ENCODE data around the gene CYP27C1.

CYP27C1 gene

GRCh38 chr2:127220102-127220767 lies at the start of gene CYP27C1:
CYP27C1 (minus strand) TSS chr2:127220299; CDS start chr2:127220270, 29 bp downstream.
- TF ChIP-seq CTCF (IDR thresholded peaks at IDR 0.05; ENCODE audit: insufficient read depth, low read depth, low read length, missing control alignments), result no peak
- no peak for DNase-seq (ENCODE audit: low read depth)
- H3K4me3 ChIP-seq (ENCODE audit: low read depth, low read length), result no peak within 1 kb of the TSS

- TF ChIP-seq CTCF (IDR thresholded peaks at IDR 0.05; ENCODE audit: insufficient read depth, low read depth, low read length, missing control alignments), result no peak
- no peak for DNase-seq (ENCODE audit: low read depth)
- no peak overlapping the region for H3K4me3 ChIP-seq (ENCODE audit: low read depth, low read length)
Observed at GRCh38 chr2:127261804-127262406, 41.8 kb upstream of the CYP27C1 start.

- no peak for DNase-seq (ENCODE audit: low read depth)
- H3K4me3 ChIP-seq (ENCODE audit: low read depth, low read length), result no peak overlapping the region
- no peak for TF ChIP-seq CTCF (IDR thresholded peaks at IDR 0.05; ENCODE audit: insufficient read depth, low read depth, low read length, missing control alignments)
Observed at GRCh38 chr2:127259355-127259754, 39.3 kb upstream of the CYP27C1 start.

GRCh38 chr2:127256866-127257265 lies 36.8 kb upstream of the CYP27C1 start:
- H3K4me3 ChIP-seq (ENCODE audit: low read depth, low read length), result no peak overlapping the region
- TF ChIP-seq CTCF (IDR thresholded peaks at IDR 0.05; ENCODE audit: insufficient read depth, low read depth, low read length, missing control alignments), result no peak
- no peak for DNase-seq (ENCODE audit: low read depth)

GRCh38 chr2:127256381-127256780 lies 36.3 kb upstream of the CYP27C1 start:
- no peak overlapping the region for H3K4me3 ChIP-seq (ENCODE audit: low read depth, low read length)
- no peak for DNase-seq (ENCODE audit: low read depth)
- TF ChIP-seq CTCF (IDR thresholded peaks at IDR 0.05; ENCODE audit: insufficient read depth, low read depth, low read length, missing control alignments), result no peak

GRCh38 chr2:127255721-127256120 lies 35.6 kb upstream of the CYP27C1 start:
- no peak overlapping the region for H3K4me3 ChIP-seq (ENCODE audit: low read depth, low read length)
- DNase-seq (ENCODE audit: low read depth), result no peak
- no peak for TF ChIP-seq CTCF (IDR thresholded peaks at IDR 0.05; ENCODE audit: insufficient read depth, low read depth, low read length, missing control alignments)

- H3K4me3 ChIP-seq (ENCODE audit: low read depth, low read length), result no peak overlapping the region
- no peak for DNase-seq (ENCODE audit: low read depth)
- TF ChIP-seq CTCF (IDR thresholded peaks at IDR 0.05; ENCODE audit: insufficient read depth, low read depth, low read length, missing control alignments), result no peak
Observed at GRCh38 chr2:127255146-127255545, 35.0 kb upstream of the CYP27C1 start.
